Retina (tissue), 1 donor: ENCODE measurements around the gene TULP3.
A peak's percentile ranks its signal among the peaks of the same experiment; 100 is the strongest.
"Not testable (repeated sequence)": the region's sequence is repeated elsewhere in the genome, so short reads cannot be mapped to it uniquely, and the experiment has no call there.

Experiments used
- DNase-seq: peaks from one replicate; pipeline ENCODE4 v3.0.0-alpha.2; 2016

The TULP3 gene, protein sequence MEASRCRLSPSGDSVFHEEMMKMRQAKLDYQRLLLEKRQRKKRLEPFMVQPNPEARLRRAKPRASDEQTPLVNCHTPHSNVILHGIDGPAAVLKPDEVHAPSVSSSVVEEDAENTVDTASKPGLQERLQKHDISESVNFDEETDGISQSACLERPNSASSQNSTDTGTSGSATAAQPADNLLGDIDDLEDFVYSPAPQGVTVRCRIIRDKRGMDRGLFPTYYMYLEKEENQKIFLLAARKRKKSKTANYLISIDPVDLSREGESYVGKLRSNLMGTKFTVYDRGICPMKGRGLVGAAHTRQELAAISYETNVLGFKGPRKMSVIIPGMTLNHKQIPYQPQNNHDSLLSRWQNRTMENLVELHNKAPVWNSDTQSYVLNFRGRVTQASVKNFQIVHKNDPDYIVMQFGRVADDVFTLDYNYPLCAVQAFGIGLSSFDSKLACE

DNA sequence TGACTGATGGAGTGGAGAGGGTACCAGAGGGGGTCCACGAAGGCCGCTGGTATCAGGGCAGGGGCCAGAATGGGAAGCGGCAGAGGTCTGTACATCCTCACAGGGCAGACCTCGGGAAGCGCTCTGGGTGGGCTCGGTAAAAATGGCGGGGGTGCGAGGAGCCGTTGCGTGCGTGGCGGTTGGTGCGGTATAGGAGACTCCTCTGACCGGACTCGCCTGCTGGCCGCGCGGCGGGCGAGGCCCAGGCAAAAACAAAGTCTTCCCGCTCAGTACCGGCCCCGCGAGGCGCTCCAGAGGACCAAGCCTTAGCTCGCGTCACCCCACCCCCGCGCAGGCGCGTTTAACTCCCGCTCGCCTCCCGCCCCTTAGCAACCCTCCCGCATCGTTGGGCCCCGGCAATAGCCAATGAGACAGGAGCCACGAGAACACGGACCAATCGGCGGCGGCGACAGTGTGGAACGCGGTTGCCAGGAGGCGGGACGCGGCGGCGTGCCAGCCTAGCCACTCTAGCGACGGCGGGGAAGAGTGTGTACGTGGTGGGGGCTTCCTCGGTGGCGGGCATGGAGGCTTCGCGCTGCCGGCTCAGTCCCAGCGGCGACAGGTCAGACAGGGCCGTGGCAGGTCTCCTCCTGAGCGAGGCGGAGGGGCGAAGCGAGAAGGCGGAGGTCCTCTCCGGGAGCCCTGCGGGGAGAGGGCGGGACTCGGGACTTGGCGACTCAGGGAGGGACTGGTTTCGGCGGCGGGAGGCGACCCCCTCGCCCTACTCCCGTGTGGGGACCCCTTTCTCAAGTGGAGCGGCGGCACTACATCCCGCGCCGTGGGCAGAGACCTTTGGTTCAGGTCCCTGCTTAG is at the start of gene TULP3:
TULP3 (plus strand) TSS at position 504 of the 852 bp plus-strand sequence; CDS start at position 561, 57 bp downstream.
- peak; percentile 98 for DNase-seq

DNA sequence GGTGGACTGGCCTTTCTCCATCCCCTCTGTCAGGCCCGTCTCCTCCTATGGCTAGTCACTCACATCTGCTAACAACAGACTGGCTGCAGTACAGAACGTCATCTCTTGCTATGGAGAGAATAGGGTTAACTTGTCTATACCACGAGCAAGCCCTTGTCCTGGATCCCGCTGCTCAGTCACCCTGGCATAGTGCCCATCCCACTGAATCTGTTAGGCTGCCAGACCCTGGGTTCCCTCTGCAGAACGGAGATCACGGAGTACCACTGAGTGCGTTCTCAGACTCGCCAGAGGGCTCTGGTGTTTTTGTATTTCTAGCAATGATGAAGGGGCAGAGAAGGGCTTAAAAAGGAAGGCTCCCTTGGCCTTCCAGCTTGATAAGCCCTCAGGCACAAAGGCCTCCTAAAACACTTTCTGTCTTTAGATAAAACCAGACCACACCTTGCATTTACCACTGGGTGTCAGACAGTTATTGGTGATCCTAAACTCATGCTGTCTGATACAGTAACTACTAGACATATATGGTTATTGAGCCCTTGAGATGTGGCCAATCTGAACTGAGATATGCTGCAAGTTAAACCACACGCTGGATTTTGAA is 49.5 kb upstream of the TULP3 start:
- DNase-seq, result no peak

DNA sequence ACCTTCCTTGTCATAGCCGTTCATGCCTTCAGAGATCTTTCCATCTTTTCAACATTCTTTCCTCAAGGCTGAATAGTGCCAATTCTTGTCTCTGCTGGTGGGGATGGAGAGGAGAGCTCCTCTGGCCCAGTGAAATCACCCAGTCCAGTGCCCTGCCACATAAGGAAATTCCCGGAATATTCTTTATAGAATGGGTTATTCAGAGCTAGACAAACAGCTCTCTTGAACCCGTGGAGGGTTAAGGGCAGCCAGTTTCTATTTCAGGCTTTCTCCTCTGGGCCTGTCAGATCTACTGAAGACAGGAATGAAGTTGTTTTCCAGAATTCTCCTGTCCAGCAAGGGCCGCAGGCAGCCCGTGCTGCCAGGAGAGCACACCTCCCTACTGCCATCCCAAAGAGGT is 47.7 kb upstream of the TULP3 start:
- DNase-seq, result no peak

- no peak for DNase-seq
Observed at GRCh38 chr12:2844786-2845185, 45.9 kb upstream of the TULP3 start.

DNA sequence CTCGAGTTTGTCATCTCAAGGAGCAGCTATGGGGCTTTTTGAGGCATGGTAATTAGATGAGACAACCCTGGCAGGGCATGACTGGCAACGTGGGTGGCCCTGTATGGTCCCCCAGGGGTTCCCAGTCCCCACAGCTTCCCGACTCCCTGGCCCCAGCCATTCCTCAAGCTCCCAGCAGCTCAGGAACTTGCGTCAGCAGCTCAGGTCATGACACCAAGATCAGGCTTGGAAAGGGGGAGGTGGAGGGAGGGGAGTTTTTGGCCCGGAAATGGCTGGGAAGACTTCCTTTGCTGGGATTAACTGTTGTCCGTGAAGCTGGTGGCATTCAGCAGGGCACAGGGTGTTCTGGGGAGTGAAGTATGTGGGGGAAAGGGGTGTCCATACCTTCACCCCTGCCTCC is 45.4 kb upstream of the TULP3 start:
- peak; percentile 62 for DNase-seq

- DNase-seq, result no peak
Observed at GRCh38 chr12:2851931-2852330, 38.8 kb upstream of the TULP3 start.

DNA sequence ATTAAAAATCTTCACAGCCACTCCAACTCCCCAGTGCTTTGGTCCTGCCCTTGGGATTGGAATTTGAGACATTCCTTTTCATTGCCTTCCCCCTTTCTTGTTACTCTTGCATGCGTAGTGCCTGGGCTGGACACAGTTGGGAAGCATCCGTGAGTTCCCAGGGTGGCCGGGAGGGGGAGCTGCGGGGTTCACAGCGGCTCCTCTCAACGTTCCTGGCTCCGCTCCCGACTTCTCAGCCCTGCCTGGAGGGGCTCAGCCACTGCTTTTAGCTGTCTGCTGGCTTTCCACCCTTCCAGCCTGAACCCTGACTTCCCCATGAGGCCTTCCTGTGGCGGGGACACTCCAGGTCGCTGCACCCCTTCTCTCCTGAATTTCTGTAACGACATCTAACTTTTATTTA is 37.1 kb upstream of the TULP3 start:
- peak; percentile 88 for DNase-seq

- DNase-seq, result no peak
Observed at GRCh38 chr12:2854669-2855453, 35.8 kb upstream of the TULP3 start.

DNA sequence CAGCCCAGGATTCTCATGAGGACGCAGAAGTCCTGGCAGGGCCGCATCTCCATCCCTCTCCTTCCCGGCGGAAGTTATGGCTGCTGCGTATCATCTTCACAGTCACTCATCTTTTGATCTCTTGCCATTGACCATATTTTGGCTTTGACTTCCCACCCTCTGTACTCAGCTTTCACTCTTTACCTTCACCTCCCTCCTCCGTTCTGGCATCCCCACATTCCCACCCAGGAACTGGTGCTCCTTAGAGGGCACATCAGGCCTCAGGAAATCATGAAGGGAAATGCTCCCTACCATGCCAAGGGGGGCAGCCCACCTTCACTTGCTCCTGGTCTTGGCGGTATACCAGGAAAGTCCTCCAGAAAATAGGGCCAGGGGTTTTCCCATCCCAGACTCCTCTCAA is 35.1 kb upstream of the TULP3 start:
- no peak for DNase-seq

GRCh38 chr12:2856051-2856450 is 34.6 kb upstream of the TULP3 start:
- no peak for DNase-seq

- DNase-seq, result peak; percentile 25
Observed at GRCh38 chr12:2857021-2857431, 33.7 kb upstream of the TULP3 start, which contains the start of gene TEX52. Gene TEX52, minus strand, starts transcription at chr12:2857039. Its CDS starts 13 bp downstream, at chr12:2857026.

GRCh38 chr12:2857576-2857975 is 33.1 kb upstream of the TULP3 start:
- no peak for DNase-seq

DNA sequence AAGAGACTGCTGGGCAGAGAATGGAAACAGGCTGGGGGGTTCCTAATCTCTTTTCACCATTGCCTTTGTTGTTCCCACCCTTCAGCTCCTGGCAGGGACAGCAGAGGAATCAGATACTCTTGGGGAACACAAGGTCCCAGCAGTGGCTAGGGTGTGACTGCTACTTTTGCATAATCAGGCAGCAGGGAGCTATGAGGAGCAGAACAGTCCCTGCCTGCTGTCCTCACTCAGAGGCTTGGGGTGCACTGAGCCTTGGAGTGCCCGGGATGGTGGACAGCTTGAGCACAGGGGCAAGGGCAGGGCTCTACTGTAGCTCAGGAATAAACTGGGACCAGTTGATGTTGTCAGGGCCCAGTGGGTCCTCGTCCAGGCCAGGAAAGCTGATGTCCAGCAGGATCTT is 32.4 kb upstream of the TULP3 start:
- no peak for DNase-seq

GRCh38 chr12:2858944-2859421 is 31.7 kb upstream of the TULP3 start:
- no peak for DNase-seq

GRCh38 chr12:2860170-2860569 is 30.5 kb upstream of the TULP3 start:
- DNase-seq, result no peak

DNA sequence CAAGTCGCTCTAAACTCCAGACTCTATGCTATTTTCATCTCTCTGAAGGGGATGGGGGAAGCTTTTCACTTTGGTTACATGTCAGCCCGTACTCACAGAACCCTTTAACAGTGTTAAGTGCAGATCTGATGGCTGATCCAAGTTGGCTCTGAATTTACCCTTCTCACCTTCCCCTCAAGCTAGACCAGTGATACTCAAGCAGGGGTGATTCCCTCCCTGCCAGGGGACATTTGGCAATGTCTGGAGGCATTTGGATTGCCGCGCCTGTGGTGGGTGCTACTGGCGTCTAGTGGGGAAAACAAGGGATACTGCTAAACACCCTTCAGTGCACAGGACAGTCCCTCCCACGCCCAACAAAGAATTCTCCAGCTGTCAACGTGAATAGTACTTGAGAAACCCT is 27.8 kb upstream of the TULP3 start:
- DNase-seq, result no peak

DNA sequence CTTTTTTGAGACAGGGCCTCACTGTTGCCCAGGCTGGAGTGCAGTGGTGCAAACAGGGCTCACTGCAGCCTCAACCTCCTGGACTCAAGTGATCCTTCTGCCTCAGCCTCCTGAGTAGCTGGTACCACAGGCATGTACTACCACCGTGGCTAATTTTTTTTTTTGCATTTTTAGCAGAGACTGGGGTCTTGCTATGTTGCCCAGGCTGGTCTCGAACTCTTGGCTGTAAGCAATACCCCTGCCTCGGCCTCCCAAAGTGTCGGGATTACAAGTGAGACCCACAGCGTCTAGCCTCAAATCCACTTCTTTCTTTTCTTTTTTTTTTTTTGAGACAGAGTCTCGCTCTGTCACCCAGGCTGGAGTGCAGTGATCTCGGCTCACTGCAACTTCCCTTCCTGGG is 27.3 kb upstream of the TULP3 start:
- DNase-seq, result not testable (repeated sequence)

DNA sequence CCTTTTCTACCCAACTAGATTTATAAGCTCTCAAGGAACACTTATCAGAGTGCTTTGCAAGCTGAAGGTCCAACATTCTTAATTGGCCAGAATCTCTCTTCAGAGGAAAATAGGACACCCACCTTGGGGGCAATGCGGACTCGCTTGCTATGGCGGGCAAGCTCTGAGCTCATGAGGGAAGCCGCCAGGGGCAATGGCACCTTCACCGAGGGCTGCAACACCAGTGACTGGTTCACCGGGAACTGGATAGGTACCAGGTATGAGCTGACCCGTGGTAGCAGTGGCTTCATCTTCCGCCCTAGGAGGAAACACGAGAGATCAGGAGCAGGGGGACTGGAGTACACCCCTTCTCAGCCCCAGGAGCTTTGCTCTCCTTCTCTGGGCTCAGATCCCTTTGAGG is 26.5 kb upstream of the TULP3 start:
- no peak for DNase-seq

- DNase-seq, result not testable (repeated sequence)
Observed at GRCh38 chr12:2868986-2869632, 21.6 kb upstream of the TULP3 start.

- peak; percentile 57 for DNase-seq
Observed at GRCh38 chr12:2876431-2877046, 14.2 kb upstream of the TULP3 start.
